C4-2B (cell line): ENCODE data around the gene CBX1.
A peak's percentile ranks its signal among the peaks of the same experiment; 100 is the strongest.

ENCODE experiments used
- H3K27ac ChIP-seq: fragments of 450-650 bp; 2 replicates; pipeline ENCODE4 v1.5.1; 2017
- ZFX ChIP-seq: fragments of 450-650 bp; IDR thresholded peaks from 2 replicates; pipeline ENCODE4 v1.6.1; 2017
- TF ChIP-seq, protein P1 (sequence below): fragments of 450-650 bp; conservative IDR thresholded peaks from 2 replicates; pipeline ENCODE4 v1.5.1; 2017; ENCODE audit warnings: mild to moderate bottlenecking

The CBX1 gene

DNA sequence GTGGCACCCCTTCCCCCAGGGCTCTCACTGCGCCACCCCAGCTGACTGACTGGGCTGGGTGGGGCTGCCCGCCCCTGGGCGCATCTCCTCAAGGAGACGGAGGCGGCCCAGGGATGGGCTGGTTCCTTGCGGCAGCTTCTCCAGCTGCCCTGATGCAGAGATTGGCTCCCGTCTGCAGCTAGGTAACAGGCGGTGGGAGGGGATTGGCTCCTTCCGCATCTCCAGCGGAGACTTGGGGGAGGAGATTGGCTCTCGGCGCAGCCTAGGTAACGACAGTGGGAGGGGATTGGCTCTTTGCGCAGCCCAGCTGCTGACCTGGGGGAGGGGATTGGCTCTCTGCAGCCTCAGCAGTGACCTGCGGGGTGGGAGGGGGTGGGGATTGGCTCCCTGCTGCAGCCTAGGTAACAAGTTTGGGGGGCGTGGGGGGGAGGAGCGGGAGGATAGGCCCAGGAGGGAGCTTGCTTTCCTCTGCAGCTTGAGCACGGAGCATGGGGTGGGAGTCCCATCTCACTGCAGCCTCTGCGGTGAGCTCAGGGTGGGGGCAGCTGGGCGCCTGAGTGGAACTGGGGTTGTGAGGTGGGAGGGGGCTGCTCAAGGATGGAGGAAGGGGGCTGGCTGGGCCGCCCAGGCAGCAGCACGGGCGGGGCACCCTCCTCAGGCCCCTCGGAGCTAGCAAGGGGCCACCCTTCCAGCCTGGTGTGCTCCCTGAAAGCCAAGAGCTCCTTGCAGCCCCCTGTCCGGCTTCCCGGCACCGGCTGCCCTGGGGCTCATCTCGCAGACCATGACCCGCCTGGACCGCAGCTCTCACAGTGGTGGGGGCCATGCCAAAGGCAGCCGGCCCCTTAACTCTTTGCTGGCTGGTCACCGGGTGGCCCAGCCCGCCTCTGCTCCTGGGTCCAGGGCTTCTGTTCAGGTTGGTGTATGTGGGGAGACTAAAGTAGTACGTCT is 46.8 kb downstream of the CBX1 start:
- H3K27ac ChIP-seq = peak overlapping the region; percentile 55
- TF ChIP-seq, protein P1, sequence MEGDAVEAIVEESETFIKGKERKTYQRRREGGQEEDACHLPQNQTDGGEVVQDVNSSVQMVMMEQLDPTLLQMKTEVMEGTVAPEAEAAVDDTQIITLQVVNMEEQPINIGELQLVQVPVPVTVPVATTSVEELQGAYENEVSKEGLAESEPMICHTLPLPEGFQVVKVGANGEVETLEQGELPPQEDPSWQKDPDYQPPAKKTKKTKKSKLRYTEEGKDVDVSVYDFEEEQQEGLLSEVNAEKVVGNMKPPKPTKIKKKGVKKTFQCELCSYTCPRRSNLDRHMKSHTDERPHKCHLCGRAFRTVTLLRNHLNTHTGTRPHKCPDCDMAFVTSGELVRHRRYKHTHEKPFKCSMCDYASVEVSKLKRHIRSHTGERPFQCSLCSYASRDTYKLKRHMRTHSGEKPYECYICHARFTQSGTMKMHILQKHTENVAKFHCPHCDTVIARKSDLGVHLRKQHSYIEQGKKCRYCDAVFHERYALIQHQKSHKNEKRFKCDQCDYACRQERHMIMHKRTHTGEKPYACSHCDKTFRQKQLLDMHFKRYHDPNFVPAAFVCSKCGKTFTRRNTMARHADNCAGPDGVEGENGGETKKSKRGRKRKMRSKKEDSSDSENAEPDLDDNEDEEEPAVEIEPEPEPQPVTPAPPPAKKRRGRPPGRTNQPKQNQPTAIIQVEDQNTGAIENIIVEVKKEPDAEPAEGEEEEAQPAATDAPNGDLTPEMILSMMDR = no peak
- no peak for TF ChIP-seq ZFX

DNA sequence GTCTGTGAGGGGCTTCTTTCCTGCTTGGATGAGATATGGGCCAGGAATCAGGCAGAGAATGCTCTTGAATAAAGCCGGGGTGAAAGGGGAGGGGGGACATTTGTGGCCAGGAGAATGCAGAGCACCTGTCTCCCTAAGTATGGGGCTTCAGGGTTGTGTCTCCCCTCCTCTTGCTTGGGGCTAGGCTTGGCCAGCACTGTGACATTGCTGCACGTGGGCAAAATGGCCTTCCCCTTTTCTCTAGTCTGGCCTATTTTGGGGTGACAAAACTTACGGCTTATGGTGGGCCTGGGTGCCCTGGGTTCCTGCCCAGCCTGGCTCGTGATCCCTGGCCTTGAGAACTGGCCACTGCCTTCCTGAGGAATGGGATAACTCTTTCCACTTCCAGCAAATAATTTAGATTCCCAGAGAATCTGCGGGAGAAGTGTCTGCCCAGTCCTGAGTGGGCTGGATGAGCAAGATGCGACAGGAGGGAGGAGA is 47.5 kb downstream of the CBX1 start:
- TF ChIP-seq ZFX = no peak
- TF ChIP-seq, protein P1 = no peak
- peak overlapping the region; percentile 55 for H3K27ac ChIP-seq

DNA sequence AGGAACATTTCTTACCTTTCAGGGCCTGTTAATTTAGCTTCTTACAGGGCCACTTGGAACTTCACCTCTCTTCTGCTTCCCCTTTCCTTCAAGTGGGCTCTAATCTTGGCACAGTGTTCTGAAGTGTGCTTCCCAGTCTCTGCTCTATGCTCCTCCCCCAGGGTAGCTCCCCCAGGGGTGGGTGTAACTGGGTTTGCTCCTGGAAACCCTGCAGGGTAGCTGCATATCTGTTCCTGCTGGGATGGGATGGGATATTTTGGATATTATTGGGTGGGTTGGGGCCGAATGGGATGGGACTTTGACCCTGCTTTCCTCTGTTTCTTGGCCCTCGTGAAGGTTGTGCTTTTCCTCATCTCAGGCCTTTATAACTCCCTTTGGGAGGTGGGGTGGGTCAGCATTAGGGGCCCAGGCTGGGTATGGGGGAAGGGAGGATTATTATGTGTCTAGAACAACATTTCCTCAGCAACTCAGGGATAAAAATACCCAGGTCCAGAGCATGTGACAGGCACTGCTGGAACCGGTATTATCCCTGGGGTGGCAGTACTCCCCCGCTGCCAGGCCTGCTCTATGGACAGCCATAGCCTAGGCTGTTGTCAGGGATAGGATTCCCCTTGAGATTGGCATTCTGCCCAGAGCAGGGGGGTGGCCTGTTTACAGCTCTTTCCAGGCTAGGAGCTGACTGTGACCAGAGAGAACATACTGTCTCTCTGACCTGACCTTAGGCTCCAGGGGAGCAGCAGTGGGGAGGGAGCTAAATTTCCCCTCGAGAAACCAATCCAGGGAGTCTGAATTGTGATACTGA is 48.1 kb downstream of the CBX1 start:
- H3K27ac ChIP-seq = peak overlapping the region; percentile 55
- TF ChIP-seq ZFX = no peak
- TF ChIP-seq, protein P1 = no peak

DNA sequence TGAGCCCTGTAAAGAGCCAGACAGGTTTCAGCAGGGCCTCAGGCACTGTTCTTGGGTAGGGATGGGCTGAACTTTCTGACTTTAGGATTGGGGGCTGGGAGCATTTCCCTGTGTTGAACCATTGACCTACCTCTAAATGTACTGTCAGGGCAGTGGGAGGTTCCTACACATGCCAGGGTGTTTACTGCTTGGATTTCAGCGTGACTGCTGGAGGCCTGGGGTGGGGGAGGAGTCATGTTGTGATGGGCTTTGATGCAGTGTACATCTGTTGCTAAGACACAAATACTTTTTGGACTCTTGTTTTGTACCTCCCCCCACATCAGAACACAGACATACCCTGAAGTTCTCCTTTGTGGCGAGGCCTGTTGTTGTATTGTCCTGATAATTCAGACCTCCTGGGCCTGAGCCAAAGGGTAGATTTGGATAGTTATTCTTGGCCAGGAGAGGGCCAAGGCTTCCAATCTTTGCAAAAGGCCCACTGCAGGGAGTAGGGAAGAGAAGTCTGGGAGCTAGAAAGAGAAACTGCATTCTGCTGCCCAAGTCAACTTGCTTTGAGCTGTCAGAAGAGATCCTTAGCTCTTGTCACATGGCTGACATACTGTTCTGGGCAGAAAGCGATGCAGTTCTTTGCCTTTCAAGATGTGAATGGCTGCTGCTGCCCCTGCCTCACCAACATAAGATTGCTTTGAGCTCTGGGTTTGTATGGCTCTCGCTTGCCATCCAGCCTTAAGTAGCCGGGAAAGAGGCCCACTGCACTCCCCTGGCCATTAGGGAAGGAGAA is 49.4 kb downstream of the CBX1 start:
- TF ChIP-seq, protein P1 = no peak
- TF ChIP-seq ZFX = no peak
- H3K27ac ChIP-seq = peak overlapping the region; percentile 55

DNA sequence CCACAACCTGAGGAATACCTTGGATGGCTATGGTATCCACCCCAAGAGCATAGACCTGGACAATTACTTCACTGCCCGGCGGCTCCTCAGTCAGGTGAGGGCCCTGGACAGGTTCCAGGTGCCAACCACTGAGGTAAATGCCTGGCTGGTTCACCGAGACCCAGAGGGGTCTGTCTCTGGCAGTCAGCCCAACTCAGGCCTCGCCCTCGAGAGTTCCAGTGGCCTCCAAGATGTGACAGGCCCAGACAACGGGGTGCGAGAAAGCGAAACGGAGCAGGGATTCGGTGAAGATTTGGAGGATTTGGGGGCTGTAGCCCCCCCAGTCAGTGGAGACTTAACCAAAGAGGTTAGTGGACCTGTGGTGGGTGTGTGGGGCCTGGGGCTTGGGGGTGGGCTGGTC is 50.0 kb downstream of the CBX1 start:
- no peak for TF ChIP-seq ZFX
- TF ChIP-seq, protein P1 = no peak

DNA sequence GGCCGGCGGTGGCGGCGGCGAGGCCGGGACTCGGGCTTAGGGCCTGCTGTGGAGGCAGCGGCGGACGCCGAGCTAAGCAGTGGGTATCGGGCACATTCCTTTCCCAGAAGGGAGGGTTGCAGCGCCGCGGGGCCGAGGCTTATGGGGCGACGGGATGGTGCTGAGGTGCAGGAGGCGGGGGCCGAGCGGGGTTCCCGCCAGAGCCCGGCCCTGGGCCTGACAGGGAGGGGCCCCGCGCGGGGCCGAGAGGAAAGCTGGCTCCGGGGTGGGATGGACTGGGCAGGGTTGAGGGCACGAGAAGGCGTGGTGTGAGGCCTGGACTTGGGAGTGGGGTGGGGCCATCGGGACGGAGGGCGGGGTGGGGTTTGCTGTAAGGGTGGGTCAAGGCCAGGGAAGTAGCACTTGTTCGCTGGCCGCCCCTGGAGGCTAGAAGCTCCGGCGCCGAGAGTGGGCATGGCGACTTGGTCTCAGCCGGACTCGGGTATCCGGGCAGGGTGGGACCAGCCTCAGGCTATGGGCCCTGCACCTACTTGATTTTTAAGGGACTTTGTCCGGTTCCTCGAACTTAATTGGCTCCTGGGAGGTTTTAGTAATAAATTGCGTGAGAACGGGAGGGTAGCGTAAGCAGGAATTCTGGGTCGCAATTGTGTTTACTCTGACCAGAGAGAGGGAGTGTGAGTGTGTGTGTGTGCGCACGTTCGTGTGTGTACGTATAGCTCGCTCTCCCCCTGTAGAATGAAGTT is 52.7 kb downstream of the CBX1 start:
- H3K27ac ChIP-seq = peak overlapping the region; percentile 93
- TF ChIP-seq, protein P1 = no peak
- peak; percentile 82; the same call in 1 of the 2 replicates for TF ChIP-seq ZFX

More for the DNA sequence above, 50.0 kb downstream of the CBX1 start:
- peak overlapping the region; percentile 55; the same call in 1 of the 2 replicates for H3K27ac ChIP-seq
